HEK293 (cell line): Measurements from ENCODE around the gene RNASE8.

Experiments used
- CTCF ChIA-PET: fragments of 350-600 bp; formaldehyde crosslinking; extraction: SDS; loops from one replicate; lab custom pipeline; 2021; ENCODE audit warnings: antibody characterized with exemption; lab: Yijun Ruan, JAX
- POLR2A ChIA-PET: fragments of 300-600 bp; formaldehyde crosslinking; extraction: SDS; loops from one replicate; lab custom pipeline; 2020; ENCODE audit warnings: antibody characterized with exemption, inconsistent platforms; lab: Yijun Ruan, JAX
- H3K27ac ChIP-seq: fragments of 200-500 bp; sonication (Bioruptor generic); 2 replicates; pipeline ENCODE4 v1.5.1; 2014; ENCODE audit warnings: low read depth, low read length, control low read depth, inconsistent platforms; ENCODE audit errors: extremely low read depth
- H3K36me3 ChIP-seq, 2 experiments: fragments of 200-500 bp in 1 of 2; sonication (Bioruptor generic) in 1 of 2; 1 replicate in 1 of 2; 2 replicates in 1 of 2; pipeline ENCODE4 v1.5.1; 2014 to 2017; ENCODE audit warnings: inconsistent platforms in 2 of 2, low read length in 2 of 2; ENCODE audit not compliant: control insufficient read depth in 2 of 2, insufficient read depth in 1 of 2
- H3K4me1 ChIP-seq: fragments of 200-500 bp; sonication (Bioruptor generic); 2 replicates; pipeline ENCODE4 v1.5.1; 2014; ENCODE audit warnings: mild to moderate bottlenecking, low read length, inconsistent platforms; ENCODE audit not compliant: control insufficient read depth, insufficient read depth
- H3K4me3 ChIP-seq: 2 replicates; pipeline ENCODE4 v1.5.1; 2011; ENCODE audit warnings: low read depth, mild to moderate bottlenecking, control low read depth, low read length, moderate library complexity
- H3K9me3 ChIP-seq: fragments of 200-500 bp; sonication (Bioruptor generic); 2 replicates; pipeline ENCODE4 v1.5.1; 2014; ENCODE audit warnings: low read depth, low read length, inconsistent platforms; ENCODE audit not compliant: control insufficient read depth, insufficient read depth
- BCL6B ChIP-seq: fragments of 450-650 bp; formaldehyde crosslinking; IDR thresholded peaks from 2 replicates; pipeline ENCODE4 v1.5.1; 2017; ENCODE audit warnings: missing biosample characterization, missing genetic modification characterization
- GLI4 ChIP-seq: fragments of 450-650 bp; formaldehyde crosslinking; IDR thresholded peaks from 2 replicates; pipeline ENCODE4 v1.5.1; 2016; ENCODE audit warnings: missing biosample characterization, missing genetic modification characterization
- HOXC10 ChIP-seq: sonication (generic); formaldehyde crosslinking; IDR thresholded peaks from 2 replicates; pipeline ENCODE4 v1.8.1; 2023; ENCODE audit warnings: mild to moderate bottlenecking, missing genetic modification reagents
- KLF16 ChIP-seq: fragments of 450-650 bp; formaldehyde crosslinking; IDR thresholded peaks from 2 replicates; pipeline ENCODE4 v1.5.1; 2017; ENCODE audit warnings: missing biosample characterization, missing genetic modification characterization
- KLF7 ChIP-seq: fragments of 450-650 bp; formaldehyde crosslinking; IDR thresholded peaks from 2 replicates; pipeline ENCODE4 v1.5.1; 2016; ENCODE audit warnings: missing biosample characterization, missing genetic modification characterization, borderline replicate concordance
- ZBTB8A ChIP-seq: fragments of 450-650 bp; formaldehyde crosslinking; IDR thresholded peaks from 2 replicates; pipeline ENCODE4 v1.5.1; 2016; ENCODE audit warnings: missing biosample characterization, missing genetic modification characterization
- ZEB2 ChIP-seq: fragments of 450-650 bp; formaldehyde crosslinking; IDR thresholded peaks from 2 replicates; pipeline ENCODE4 v1.5.1; 2016; ENCODE audit warnings: missing biosample characterization, missing genetic modification characterization
- ZFP69B ChIP-seq: fragments of 450-650 bp; formaldehyde crosslinking; IDR thresholded peaks from 2 replicates; pipeline ENCODE4 v1.5.1; 2016; ENCODE audit warnings: missing biosample characterization, missing genetic modification characterization
- ZNF132 ChIP-seq: fragments of 450-650 bp; formaldehyde crosslinking; IDR thresholded peaks from 2 replicates; pipeline ENCODE4 v1.5.1; 2017; ENCODE audit warnings: missing biosample characterization, missing genetic modification characterization, borderline replicate concordance
- ZNF302 ChIP-seq: fragments of 450-650 bp; formaldehyde crosslinking; IDR thresholded peaks from 2 replicates; pipeline ENCODE4 v1.5.1; 2016; ENCODE audit warnings: missing biosample characterization, missing genetic modification characterization, low read depth
- ZNF311 ChIP-seq: fragments of 450-650 bp; formaldehyde crosslinking; IDR thresholded peaks from 2 replicates; pipeline ENCODE4 v1.5.1; 2017; ENCODE audit warnings: missing biosample characterization, missing genetic modification characterization, borderline replicate concordance
- ZNF324 ChIP-seq: fragments of 450-650 bp; formaldehyde crosslinking; IDR thresholded peaks from 2 replicates; pipeline ENCODE4 v1.5.1; 2016; ENCODE audit warnings: missing biosample characterization, missing genetic modification characterization
- ZNF354C ChIP-seq: fragments of 450-650 bp; formaldehyde crosslinking; IDR thresholded peaks from 2 replicates; pipeline ENCODE4 v1.5.1; 2016; ENCODE audit warnings: missing biosample characterization, missing genetic modification characterization, low read depth, borderline replicate concordance
- ZNF37A ChIP-seq: fragments of 450-650 bp; IDR thresholded peaks from 2 replicates; pipeline ENCODE4 v1.5.1; 2018; ENCODE audit warnings: missing biosample characterization, missing genetic modification characterization
- ZNF433 ChIP-seq: fragments of 450-650 bp; formaldehyde crosslinking; IDR thresholded peaks from 2 replicates; pipeline ENCODE4 v1.5.1; 2016; ENCODE audit warnings: missing biosample characterization, missing genetic modification characterization, low read depth
- ZNF48 ChIP-seq: fragments of 450-650 bp; formaldehyde crosslinking; IDR thresholded peaks from 2 replicates; pipeline ENCODE4 v1.5.1; 2016; ENCODE audit warnings: missing biosample characterization, missing genetic modification characterization
- ZNF501 ChIP-seq: fragments of 450-650 bp; formaldehyde crosslinking; IDR thresholded peaks from 2 replicates; pipeline ENCODE4 v1.5.1; 2016; ENCODE audit warnings: missing biosample characterization, missing genetic modification characterization
- ZNF544 ChIP-seq: fragments of 450-650 bp; formaldehyde crosslinking; IDR thresholded peaks from 2 replicates; pipeline ENCODE4 v1.5.0; 2017; ENCODE audit warnings: missing biosample characterization, missing genetic modification characterization
- ZNF548 ChIP-seq: fragments of 450-650 bp; formaldehyde crosslinking; IDR thresholded peaks from 2 replicates; pipeline ENCODE4 v1.5.1; 2016; ENCODE audit warnings: missing biosample characterization, missing genetic modification characterization
- ZNF580 ChIP-seq: fragments of 450-650 bp; formaldehyde crosslinking; IDR thresholded peaks from 2 replicates; pipeline ENCODE4 v1.5.1; 2016; ENCODE audit warnings: missing biosample characterization, missing genetic modification characterization
- ZNF585B ChIP-seq: fragments of 450-650 bp; formaldehyde crosslinking; IDR thresholded peaks from 2 replicates; pipeline ENCODE4 v1.5.1; 2016; ENCODE audit warnings: missing biosample characterization, missing genetic modification characterization
- ZNF600 ChIP-seq: fragments of 450-650 bp; formaldehyde crosslinking; IDR thresholded peaks from 2 replicates; pipeline ENCODE4 v1.5.1; 2016; ENCODE audit warnings: missing biosample characterization, missing genetic modification characterization
- ZNF624 ChIP-seq: fragments of 450-650 bp; formaldehyde crosslinking; IDR thresholded peaks from 2 replicates; pipeline ENCODE4 v1.5.1; 2017; ENCODE audit warnings: missing biosample characterization, missing genetic modification characterization
- ZNF664 ChIP-seq: fragments of 450-650 bp; formaldehyde crosslinking; IDR thresholded peaks from 2 replicates; pipeline ENCODE4 v1.5.1; 2016; ENCODE audit warnings: missing biosample characterization, missing genetic modification characterization
- ZNF701 ChIP-seq: fragments of 450-650 bp; formaldehyde crosslinking; IDR thresholded peaks from 2 replicates; pipeline ENCODE4 v1.5.1; 2016; ENCODE audit warnings: missing biosample characterization, missing genetic modification characterization
- ZNF747 ChIP-seq: fragments of 450-650 bp; formaldehyde crosslinking; IDR thresholded peaks from 2 replicates; pipeline ENCODE4 v1.5.1; 2016; ENCODE audit warnings: missing biosample characterization, missing genetic modification characterization
- ZSCAN23 ChIP-seq: fragments of 450-650 bp; formaldehyde crosslinking; IDR thresholded peaks from 2 replicates; pipeline ENCODE4 v1.5.1; 2016; ENCODE audit warnings: missing biosample characterization, missing genetic modification characterization
- TF ChIP-seq, protein P1 (sequence below): fragments of 450-650 bp; formaldehyde crosslinking; IDR thresholded peaks from 2 replicates; pipeline ENCODE4 v1.5.1; 2016; ENCODE audit warnings: missing biosample characterization, missing genetic modification characterization

Gene RNASE8

DNA sequence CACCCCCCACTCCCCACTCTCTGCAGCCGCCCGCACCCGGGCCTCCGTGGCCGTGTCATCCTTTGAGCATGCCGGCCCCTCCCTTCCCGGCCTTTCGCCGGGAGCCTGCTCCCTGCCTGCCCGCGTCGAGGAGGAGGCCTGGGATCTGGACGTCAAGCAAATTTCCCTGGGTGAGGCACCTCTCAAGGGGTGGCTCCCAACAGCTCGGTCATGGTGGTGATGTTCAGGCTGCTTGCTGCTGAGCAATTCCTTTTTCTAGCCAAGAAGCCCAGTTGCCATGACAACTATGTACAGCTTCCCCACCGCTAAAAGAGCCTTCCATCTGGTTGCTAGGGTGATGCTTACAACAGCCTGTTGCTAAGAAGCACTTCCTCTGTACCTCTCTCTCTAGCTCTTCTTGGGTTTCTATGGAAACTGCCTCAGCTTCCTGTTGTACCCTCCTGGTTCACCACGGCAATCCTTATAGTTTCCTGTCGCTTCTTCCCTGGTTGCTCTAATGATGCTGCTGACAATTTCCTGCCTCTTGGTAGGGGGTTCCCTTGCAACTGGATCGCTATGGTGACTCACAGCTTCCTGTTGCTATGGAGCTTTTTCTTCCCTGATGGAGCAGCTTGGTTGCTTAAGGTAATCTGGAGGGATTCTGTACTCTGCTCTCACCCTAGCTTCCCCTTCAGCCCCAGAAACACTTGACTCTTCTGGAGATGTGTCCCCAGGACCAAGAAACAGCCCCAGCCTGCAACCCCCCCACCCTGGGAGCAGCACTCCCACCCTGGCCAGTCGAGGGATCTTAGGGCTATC is 29.9 kb downstream of the RNASE8 start (continued):
- TF ChIP-seq BCL6B (tag by site-specific recombination) (no peak), ZNF324 (tag by site-specific recombination) (no peak)
- TF ChIP-seq, protein P1, sequence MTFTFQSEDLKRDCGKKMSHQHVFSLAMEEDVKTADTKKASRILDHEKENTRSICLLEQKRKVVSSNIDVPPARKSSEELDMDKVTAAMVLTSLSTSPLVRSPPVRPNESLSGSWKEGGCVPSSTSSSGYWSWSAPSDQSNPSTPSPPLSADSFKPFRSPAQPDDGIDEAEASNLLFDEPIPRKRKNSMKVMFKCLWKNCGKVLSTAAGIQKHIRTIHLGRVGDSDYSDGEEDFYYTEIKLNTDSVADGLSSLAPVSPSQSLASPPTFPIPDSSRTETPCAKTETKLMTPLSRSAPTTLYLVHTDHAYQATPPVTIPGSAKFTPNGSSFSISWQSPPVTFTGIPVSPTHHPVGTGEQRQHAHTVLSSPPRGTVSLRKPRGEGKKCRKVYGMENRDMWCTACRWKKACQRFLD (tag by site-specific recombination), result no peak

GRCh38 chr14:21088687-21089086 is 31.1 kb downstream of the RNASE8 start:
- H3K4me1 ChIP-seq, result peaks cover under 1% of the 10 kb centered on the region; the same call in 1 of the 2 replicates

DNA sequence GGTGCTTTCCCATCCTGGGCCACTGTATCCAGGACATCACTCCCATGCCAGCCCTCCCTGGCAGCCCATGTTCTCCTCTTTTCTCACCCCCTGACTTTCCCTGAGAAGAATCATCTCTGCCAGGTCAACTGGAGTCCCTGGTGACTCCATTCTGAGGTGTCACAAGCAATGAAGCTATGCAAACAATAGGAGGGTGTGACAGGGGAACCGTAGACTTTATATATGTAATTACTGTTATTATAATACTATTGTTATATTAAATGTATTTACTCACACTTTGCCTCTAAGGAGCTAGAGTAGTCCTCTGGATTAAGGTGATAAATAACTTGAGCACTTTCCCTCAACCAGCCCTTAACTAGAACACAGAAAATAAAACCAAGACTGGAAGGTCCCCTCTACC is 31.6 kb downstream of the RNASE8 start:
- Histone ChIP-seq H3K9me3 (no peaks in the 10 kb centered on the region), H3K4me3 (no peak overlapping the region), H3K36me3 (peaks cover 11 to 79% of the 10 kb centered on the region in 2 experiments; a peak in 2 of 3 replicates), H3K4me1 (peaks cover 6% of the 10 kb centered on the region; the same call in 1 of the 2 replicates), H3K27ac (no peak overlapping the region)
- ChIA-PET CTCF (interaction anchor here (0.7 to 4.0 kb wide), 11 partner anchors 11 to 84 kb away, joined by 3 to 42 read pairs (median 5); partner anchors contain the start of gene ARHGEF40), POLR2A (interaction anchor here (0.9 to 9.9 kb wide), 4 partner anchors 9 to 18 kb away, joined by 3 to 71 read pairs (median 5); partner anchors contain the start of genes ARHGEF40 and ZNF219)
- TF ChIP-seq ZNF433 (tag by site-specific recombination) (no peak), ZNF132 (tag by site-specific recombination) (no peak), ZFP69B (tag by site-specific recombination) (no peak), ZNF585B (tag by site-specific recombination) (no peak), ZNF37A (no peak), ZNF544 (no peak), KLF7 (tag by site-specific recombination) (no peak)

More at GRCh38 chr14:21088687-21089086, 31.1 kb downstream of the RNASE8 start:
- POLR2A ChIA-PET, result interaction anchor here (0.9 to 9.9 kb wide), 4 partner anchors 9 to 17 kb away, joined by 3 to 71 read pairs (median 4); partner anchors contain the start of genes ARHGEF40 and ZNF219
- Histone ChIP-seq H3K36me3 (peaks cover 11 to 85% of the 10 kb centered on the region in 2 experiments; a peak in 2 of 3 replicates), H3K4me3 (no peak overlapping the region)
- TF ChIP-seq ZNF585B (tag by site-specific recombination) (no peak), ZNF701 (no peak), ZBTB8A (tag by site-specific recombination) (no peak), ZNF664 (tag by site-specific recombination) (no peak), HOXC10 (CRISPR knock-in tag) (no peak), KLF16 (tag by site-specific recombination) (no peak)
- TF ChIP-seq, all 188 proteins: peak for 0
- CTCF ChIA-PET, result interaction anchor here (1.4 to 4.0 kb wide), 7 partner anchors 16 to 392 kb away, joined by 3 to 42 read pairs (median 16); partner anchors contain the start of gene ARHGEF40
- Histone ChIP-seq H3K27ac (no peak overlapping the region), H3K9me3 (no peaks in the 10 kb centered on the region)

GRCh38 chr14:21089877-21090193 is 32.2 kb downstream of the RNASE8 start:
- Histone ChIP-seq H3K4me1 (peaks cover 8% of the 10 kb centered on the region; the same call in 1 of the 2 replicates), H3K36me3 (peaks cover 11 to 73% of the 10 kb centered on the region in 2 experiments; a peak in 2 of 3 replicates), H3K27ac (no peak overlapping the region), H3K4me3 (no peak overlapping the region), H3K9me3 (no peaks in the 10 kb centered on the region)
- POLR2A ChIA-PET, result interaction anchor here (0.9 to 9.9 kb wide), 4 partner anchors 9 to 75 kb away, joined by 4 to 71 read pairs (median 5); partner anchors contain the start of genes ARHGEF40 and ZNF219
- CTCF ChIA-PET, result interaction anchor here (0.6 to 4.0 kb wide), 12 partner anchors 10 to 283 kb away, joined by 3 to 42 read pairs (median 4); partner anchors contain the start of gene ARHGEF40
- TF ChIP-seq ZNF580 (tag by site-specific recombination), result no peak
- no peak for TF ChIP-seq ZNF48 (tag by site-specific recombination)
- no peak for TF ChIP-seq ZNF747 (tag by site-specific recombination)
- TF ChIP-seq ZNF600 (tag by site-specific recombination), result no peak
- TF ChIP-seq ZSCAN23 (tag by site-specific recombination), result no peak
- no peak for TF ChIP-seq ZNF501
- no peak for TF ChIP-seq ZNF624 (tag by site-specific recombination)
- no peak for TF ChIP-seq ZFP69B (tag by site-specific recombination)
- TF ChIP-seq ZNF548 (tag by site-specific recombination), result no peak
- no peak for TF ChIP-seq ZNF311 (tag by site-specific recombination)
- no peak for TF ChIP-seq GLI4 (tag by site-specific recombination)
- no peak for TF ChIP-seq ZEB2 (tag by site-specific recombination)
- no peak for TF ChIP-seq ZNF433 (tag by site-specific recombination)
- TF ChIP-seq ZNF302, result no peak
- no peak for TF ChIP-seq ZNF354C (tag by site-specific recombination)
